Measurements from ENCODE around the gene DEDD. TPM values are rescaled to one million over a fixed set of nuclear protein-coding genes. Genes with fewer than 3 reads are reported as not detected.

DEDD gene
- total and polyA plus RNA-seq, 2 of the 13 experiments (the other 11 are each of a cell fraction or from before 2014, with no cell fraction given), result 12.6 to 27.8 TPM

GRCh38 chr1:161074676-161075368 lies 57.6 kb downstream of the DEDD start:
- DNase-seq (ENCODE audit: low spot score) (peak; percentile 41), FAIRE-seq (no peak), ATAC-seq (peak; percentile 28)
- no peaks in the 10 kb centered on the region for H4K20me1 ChIP-seq (ENCODE audit: insufficient read depth, low read length)
- H3K27me3 ChIP-seq (ENCODE audit: control insufficient read depth in 1 of 2, insufficient read depth in 2 of 2, low read length in 2 of 2), result no peaks in the 10 kb centered on the region
- peak overlapping the region; percentile 8 for H2AFZ ChIP-seq (ENCODE audit: low read length)
- peak overlapping the region; percentile 96 for H3K4me2 ChIP-seq (ENCODE audit: low read depth, low read length)
- no peaks in the 10 kb centered on the region for H3K79me2 ChIP-seq (ENCODE audit: insufficient read depth, low read length)
- peak overlapping the region; percentile 62 to 75 (median 64) for H3K4me3 ChIP-seq (replicated peaks in 1 of 3; ENCODE audit: insufficient read depth in 1 of 3, low read depth in 2 of 3, low read length in 3 of 3)
- no TSS peak for BruUV-seq (replicated peaks)
- peak overlapping the region; percentile 70 for H3K9ac ChIP-seq (ENCODE audit: insufficient read depth, low read depth, low read length)
- H3K4me1 ChIP-seq (ENCODE audit: insufficient read depth, low read length), result peaks cover 41% of the 10 kb centered on the region
- peak overlapping the region; percentile 27 for H3K27ac ChIP-seq (ENCODE audit: extremely low read length, insufficient read depth, low read length)
- intact Hi-C loops (cut with micrococcal nuclease; ENCODE audit: unreplicated experiment), result no loop called here
- WGBS (ENCODE audit: low lambda C conversion rate), result 14% methylated on average over 5 of the region's 12 CpGs
- CTCF ChIA-PET (ENCODE audit: low intra/inter-chr PET ratio, low total read pairs), result interaction anchor here (4.5 kb wide), 1 partner anchor 22 kb away, joined by 50 read pairs; the partner anchor contains the start of gene KLHDC9
- H3K9me3 ChIP-seq (ENCODE audit: low read length), result no peaks in the 10 kb centered on the region
- H3K36me3 ChIP-seq (replicated peaks in 1 of 2; ENCODE audit: control insufficient read depth in 1 of 2, insufficient read depth in 2 of 2, low read length in 2 of 2), result no peaks in the 10 kb centered on the region
- POLR2A ChIA-PET, result interaction anchor here (0.5 to 3.8 kb wide), 4 partner anchors 22 to 54 kb away, joined by 3 to 21 read pairs (median 7); partner anchors contain the start of genes F11R, NIT1, PFDN2 and USF1
- in situ Hi-C loops (cut with HindIII; ENCODE audit: extremely low pct_ligation_motif_present, low pct_unique_long_range_greater_than_20kb), result no loop called here
- TF ChIP-seq ZNF326 (CRISPR knock-in tag; IDR thresholded peaks at IDR 0.05; ENCODE audit: borderline replicate concordance), result no peak
- no peak for TF ChIP-seq SOX13 (IDR thresholded peaks at IDR 0.05)
- TF ChIP-seq SOX13 (CRISPR knock-in tag; conservative IDR thresholded peaks at IDR 0.05 in 1 of 2, IDR thresholded peaks at IDR 0.05 in 1 of 2), result no peak
- no peak for TF ChIP-seq PBX2 (CRISPR knock-in tag; IDR thresholded peaks at IDR 0.05)
- no peak for TF ChIP-seq ZNF768 (CRISPR knock-in tag; IDR thresholded peaks at IDR 0.05)
- no peak for TF ChIP-seq MYNN (CRISPR knock-in tag; IDR thresholded peaks at IDR 0.05; ENCODE audit: low read depth)
- TF ChIP-seq ZNF501 (CRISPR knock-in tag; IDR thresholded peaks at IDR 0.05), result no peak
- TF ChIP-seq THAP11 (CRISPR knock-in tag; IDR thresholded peaks at IDR 0.05), result no peak
- no peak for TF ChIP-seq GATA4 (IDR thresholded peaks at IDR 0.05; ENCODE audit: borderline replicate concordance, low read depth)
- TF ChIP-seq HNF1A (IDR thresholded peaks at IDR 0.05; ENCODE audit: low read depth), result no peak
- TF ChIP-seq HNF1A (CRISPR knock-in tag; IDR thresholded peaks at IDR 0.05; ENCODE audit: borderline replicate concordance), result no peak
- TF ChIP-seq DMTF1 (CRISPR knock-in tag; IDR thresholded peaks at IDR 0.05), result no peak
- TF ChIP-seq NFATC3 (CRISPR knock-in tag; IDR thresholded peaks at IDR 0.05), result no peak
- no peak for TF ChIP-seq ZBTB8A (CRISPR knock-in tag; IDR thresholded peaks at IDR 0.05; ENCODE audit: borderline replicate concordance, low read depth)
- TF ChIP-seq ZFP90 (CRISPR knock-in tag; IDR thresholded peaks at IDR 0.05; ENCODE audit: borderline replicate concordance), result 0 out of 2 replicates have a peak, but pooled peaks have one; percentile 28
- no peak for TF ChIP-seq SMARCE1 (IDR thresholded peaks at IDR 0.05; ENCODE audit: borderline replicate concordance)
- no peak for TF ChIP-seq PRMT3 (CRISPR knock-in tag; IDR thresholded peaks at IDR 0.05; ENCODE audit: borderline replicate concordance, low read depth)

Measured in HepG2 (cell line).